ENCODE measurements around the gene NELL1.

GRCh38 chr11:20676658-20677057 lies 7.3 kb downstream of the NELL1 start:
- no peak for TF ChIP-seq CTCF (conservative IDR thresholded peaks at IDR 0.05; ENCODE audit: low read length)
- TF ChIP-seq EZH2phosphoT487 (IDR thresholded peaks at IDR 0.05; ENCODE audit: borderline replicate concordance): no peak
